GM18858 (cell line): Measurements from ENCODE around the gene ATF7IP2.

Experiments
- ATAC-seq: cut with Tn5 transposase; IDR thresholded peaks from one replicate; pipeline ENCODE4 v1.9.1; 2021; ENCODE audit not compliant: unreplicated experiment

ATF7IP2 gene

GRCh38 chr16:10509534-10510025, 123.7 kb downstream of the ATF7IP2 start:
- no peak for ATAC-seq

- no peak for ATAC-seq
Measured at GRCh38 chr16:10510279-10510678, 124.4 kb downstream of the ATF7IP2 start.

- ATAC-seq = no peak
Measured at GRCh38 chr16:10511829-10512228, 126.0 kb downstream of the ATF7IP2 start.

- no peak for ATAC-seq
Measured at GRCh38 chr16:10514369-10515055, 128.7 kb downstream of the ATF7IP2 start.

GRCh38 chr16:10517868-10518267, 132.0 kb downstream of the ATF7IP2 start:
- no peak for ATAC-seq

GRCh38 chr16:10518479-10519041, 132.7 kb downstream of the ATF7IP2 start:
- no peak for ATAC-seq

GRCh38 chr16:10519297-10519696, 133.4 kb downstream of the ATF7IP2 start:
- no peak for ATAC-seq

- no peak for ATAC-seq
Measured at GRCh38 chr16:10519929-10520868, 134.3 kb downstream of the ATF7IP2 start.

- ATAC-seq = no peak
Measured at GRCh38 chr16:10520869-10521578, 135.2 kb downstream of the ATF7IP2 start.

- ATAC-seq = no peak
Measured at GRCh38 chr16:10521681-10522274, 135.9 kb downstream of the ATF7IP2 start.

GRCh38 chr16:10522966-10523365, 137.1 kb downstream of the ATF7IP2 start:
- ATAC-seq = no peak

- no peak for ATAC-seq
Measured at GRCh38 chr16:10525214-10525825, 139.5 kb downstream of the ATF7IP2 start.

- no peak for ATAC-seq
Measured at GRCh38 chr16:10526962-10527361, 141.1 kb downstream of the ATF7IP2 start.

GRCh38 chr16:10528635-10529034, 142.8 kb downstream of the ATF7IP2 start:
- no peak for ATAC-seq

GRCh38 chr16:10529895-10530669, 144.2 kb downstream of the ATF7IP2 start:
- no peak for ATAC-seq

GRCh38 chr16:10530685-10531084, 144.8 kb downstream of the ATF7IP2 start:
- ATAC-seq = no peak

GRCh38 chr16:10531582-10531981, 145.7 kb downstream of the ATF7IP2 start:
- no peak for ATAC-seq
